Fibroblast of skin of right quadriceps (primary cell): ENCODE measurements around the gene TGOLN2.
"Not testable (repeated sequence)": the region's sequence is repeated elsewhere in the genome, so short reads cannot be mapped to it uniquely, and the experiment has no call there.

Source experiments
- DNase-seq: peaks from one replicate; pipeline ENCODE4 v3.0.0-alpha.2; 2013

TGOLN2 gene

DNA sequence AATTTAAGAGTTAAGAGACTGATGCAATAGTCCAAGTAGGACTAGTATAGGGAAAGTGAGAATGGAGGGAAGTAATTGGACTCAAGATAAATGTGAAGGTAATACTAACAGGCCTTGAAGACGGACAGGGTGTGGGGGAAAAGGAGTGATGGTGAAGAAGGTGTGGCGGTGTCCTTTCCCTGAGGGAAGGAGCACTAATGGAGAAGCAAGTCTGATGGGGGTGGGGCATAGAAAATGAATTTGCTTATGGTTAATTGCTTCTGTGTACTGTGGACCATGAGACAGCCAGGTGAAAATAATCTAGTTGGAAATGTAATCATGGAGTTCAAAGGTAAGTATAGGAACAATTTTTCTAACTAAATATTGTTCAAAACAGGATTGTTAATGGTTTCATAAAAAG lies 7.1 kb upstream of the TGOLN2 start:
- DNase-seq, result no peak

DNA sequence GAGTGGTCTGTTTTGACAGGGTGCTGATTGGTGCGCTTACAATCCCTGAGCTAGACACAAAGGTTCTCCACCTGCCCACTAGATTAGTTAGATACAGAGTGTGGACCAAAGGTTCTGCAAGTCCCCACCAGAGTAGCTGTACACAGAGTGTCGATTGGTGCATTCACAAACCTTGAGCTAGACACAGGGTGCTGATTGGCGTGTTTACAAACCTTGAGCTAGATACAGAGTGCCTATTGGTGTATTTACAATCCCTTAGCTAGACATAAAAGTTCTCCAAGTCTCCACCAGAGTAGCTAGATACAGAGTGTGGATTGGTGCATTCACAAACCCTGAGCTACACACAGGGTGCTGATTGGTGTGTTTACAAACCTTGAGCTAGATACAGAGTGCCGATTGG lies 6.1 kb upstream of the TGOLN2 start:
- DNase-seq, result not testable (repeated sequence)

DNA sequence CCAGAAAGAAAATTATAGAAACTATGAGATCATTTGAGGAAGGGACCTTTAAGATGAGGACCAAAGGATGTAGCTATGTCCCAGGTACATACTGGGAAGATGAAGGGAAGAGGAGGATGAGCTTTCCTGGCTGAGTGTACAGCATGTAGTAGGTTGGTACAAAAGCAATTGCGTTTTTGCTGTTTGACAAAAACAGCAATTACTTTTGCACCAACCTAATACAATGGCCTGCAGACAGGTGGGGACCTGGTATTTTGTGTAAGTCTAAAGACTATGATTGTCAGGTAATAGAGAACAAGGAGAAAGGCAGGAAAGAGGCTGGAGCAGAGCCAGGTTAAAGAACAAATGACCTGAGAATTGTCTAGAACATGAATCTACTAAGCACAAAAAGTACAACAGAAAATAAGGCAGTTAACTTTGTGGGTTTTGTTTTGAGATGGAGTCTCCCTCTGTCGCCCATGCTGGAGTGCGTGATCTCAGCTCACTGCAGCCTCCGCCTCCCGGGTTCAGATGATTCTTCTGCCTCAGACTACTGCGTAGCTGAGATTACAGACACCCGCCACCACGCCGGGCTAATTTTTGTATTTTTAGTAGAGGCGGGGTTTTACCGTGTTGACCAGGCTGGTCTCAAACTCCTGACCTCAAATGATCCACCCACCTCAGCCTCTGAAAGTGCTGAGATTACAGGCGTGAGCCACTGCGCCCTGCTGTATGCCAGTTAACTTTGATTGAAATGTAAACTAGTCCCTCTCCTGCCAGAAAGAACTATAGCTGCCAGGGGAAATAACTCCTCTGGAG lies 3.2 kb upstream of the TGOLN2 start:
- DNase-seq, result no peak

DNA sequence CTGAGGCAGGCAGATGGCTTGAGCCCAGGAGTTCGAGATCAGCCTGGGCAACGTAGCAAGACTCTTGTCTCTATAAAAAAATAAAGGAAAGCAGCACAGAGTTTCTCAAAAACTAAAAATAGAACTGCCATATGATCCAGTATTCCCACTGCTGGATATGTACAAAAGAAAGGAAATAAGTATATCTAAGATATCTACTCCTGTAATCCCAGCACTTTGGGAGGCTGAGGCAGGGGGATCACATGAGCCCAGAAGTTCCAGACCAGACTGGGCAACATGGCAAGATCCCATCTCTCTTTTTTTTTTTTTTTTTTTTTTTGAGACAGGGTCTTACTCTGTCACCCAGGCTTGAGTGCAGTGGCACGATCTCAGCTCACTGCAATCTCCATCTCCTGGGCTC lies 1.9 kb upstream of the TGOLN2 start:
- DNase-seq, result not testable (repeated sequence)

DNA sequence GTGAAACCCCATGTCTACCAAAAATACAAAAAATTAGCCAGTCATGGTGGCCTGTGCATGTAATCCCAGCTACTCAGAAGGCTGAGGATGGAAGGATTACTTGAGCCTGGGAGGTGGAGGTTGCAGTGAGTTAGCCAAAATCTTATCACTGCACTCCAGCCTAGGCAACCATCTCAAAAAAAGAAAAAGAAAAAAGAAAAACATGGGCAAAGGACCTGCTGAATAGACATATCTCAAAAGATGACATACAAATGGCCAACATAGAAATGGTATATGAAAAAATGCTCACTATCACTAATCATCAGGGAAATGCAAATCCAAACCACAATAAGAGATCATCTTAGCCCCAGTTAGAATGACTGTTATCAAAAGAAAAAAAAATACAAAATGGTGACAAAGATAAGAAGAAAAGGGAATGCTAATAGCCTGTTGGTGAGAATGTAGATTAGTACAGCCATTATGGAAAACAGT lies 1.4 kb upstream of the TGOLN2 start:
- DNase-seq, result no peak

DNA sequence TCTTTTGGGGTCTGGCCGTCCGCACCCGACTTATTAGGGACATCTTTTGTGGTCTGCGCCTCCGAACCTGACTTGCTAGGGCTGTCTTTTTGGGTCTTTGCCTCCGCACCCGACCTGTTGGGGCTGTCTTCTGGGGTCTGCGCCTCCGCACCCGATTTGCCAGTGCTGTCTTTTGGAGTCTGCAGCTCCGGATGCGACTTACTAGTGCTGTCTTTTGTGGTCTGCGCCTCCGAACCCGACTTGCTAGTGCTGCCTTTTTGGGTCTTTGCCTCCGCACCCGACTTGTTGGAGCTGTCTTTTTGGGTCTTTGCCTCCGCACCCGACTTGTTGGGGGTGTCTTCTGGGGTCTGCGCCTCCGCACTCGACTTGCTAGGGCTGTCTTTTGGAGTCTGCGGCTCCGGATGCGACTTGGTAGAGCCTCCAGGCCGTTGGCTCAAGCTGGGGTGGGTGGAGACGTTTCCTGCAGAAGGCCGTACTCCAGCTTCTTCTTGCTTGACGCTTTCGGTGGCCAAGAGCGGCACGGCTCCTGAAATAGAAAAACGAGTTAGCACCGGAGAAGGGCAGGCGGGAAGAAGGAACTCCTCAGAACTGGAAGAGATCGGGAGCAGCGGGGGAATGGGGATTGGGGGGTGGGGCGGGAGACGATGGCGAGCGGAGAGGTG lies 498 bp downstream of the TGOLN2 start:
- peak; percentile 23 for DNase-seq

DNA sequence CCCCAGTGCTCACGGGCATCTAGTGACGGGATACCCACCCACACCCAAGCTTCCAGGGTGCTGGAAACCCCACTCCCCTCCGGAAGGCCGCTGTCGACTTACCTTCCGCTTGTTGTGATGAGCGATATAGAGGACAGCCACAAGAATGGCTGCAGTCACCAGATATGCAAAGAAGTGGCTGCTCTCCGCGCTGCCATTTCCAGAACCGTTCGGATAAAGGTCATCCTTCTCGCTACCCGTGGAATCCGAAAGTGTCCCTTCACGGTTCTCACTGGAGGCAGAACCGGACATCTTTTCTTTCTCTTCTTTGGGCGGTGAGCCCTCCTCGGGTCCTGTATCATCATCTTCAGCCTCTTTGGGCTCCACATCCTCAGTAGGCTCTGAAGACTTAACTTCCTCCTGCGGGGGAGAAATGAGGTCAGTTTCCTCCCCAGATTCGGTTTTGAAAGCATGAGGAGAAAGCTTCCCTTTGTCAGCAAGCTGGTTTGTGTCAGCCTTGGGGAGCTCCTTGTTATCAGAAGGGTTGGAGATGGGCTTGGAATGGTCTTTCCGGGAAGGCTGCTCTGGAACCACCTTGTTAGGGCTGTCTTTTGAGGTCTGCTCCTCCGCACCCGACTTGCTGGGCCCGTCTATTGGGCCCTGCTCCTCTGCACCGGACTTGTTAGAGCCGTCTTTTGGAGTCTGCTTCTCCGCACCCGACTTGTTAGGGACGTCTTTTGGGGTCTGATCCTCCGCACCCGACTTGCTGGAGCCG lies 1.2 kb downstream of the TGOLN2 start:
- DNase-seq, result peak; percentile 12

DNA sequence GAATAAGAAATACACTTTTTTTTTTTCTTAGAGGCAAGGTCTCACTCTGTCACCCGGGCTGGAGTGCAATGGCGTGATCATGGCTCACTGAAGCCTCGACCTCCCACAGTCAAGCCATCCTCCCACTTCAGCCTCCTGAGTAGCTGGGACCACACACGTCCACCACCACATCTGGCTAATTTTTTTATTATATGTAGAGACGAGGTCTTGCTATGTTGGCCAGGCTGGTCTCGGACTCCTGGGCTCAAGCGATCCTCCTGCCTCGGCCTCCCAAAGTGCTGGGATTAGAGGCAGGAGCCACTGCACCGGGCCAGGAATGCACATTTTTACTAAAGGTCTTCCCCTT lies 2.4 kb downstream of the TGOLN2 start:
- DNase-seq, result no peak

DNA sequence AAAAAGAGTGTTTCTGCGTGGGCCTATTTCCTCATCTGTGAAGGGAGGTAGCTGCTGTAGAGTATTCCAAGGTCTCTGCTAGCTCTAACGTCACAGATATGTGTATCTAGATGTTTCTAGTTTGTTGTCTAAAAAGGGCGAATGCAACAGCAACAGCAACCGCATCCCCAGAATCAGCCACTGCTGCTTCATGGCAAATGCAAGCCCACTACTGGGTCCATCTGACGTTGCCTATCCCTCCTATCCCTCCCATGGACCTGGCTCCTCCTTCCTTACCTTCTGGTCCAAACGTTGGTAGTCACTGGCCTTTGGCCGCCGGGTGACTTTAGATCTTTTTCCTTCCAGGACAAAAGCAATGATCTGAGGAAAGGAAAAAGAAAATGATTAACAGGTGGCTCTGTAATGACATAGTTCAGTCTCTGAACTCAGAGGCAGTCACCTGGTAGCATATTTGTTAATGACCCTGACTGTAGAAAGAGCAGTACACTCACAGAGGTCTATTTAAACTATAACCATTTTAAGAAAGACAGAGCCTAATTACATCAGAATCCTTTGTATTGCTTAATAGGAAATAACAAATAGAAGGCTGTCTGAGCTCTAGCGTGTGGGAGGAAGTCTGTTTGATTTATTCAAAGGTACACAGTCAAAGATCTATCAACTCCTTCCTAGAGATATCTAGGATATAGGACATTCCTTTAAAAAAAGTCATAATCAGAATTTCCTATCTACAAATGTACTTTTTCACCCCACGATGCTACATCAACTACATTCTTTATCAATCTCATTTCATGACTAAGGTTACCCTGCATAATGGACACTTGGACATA lies 2.9 kb downstream of the TGOLN2 start:
- peak; percentile 9 for DNase-seq

DNA sequence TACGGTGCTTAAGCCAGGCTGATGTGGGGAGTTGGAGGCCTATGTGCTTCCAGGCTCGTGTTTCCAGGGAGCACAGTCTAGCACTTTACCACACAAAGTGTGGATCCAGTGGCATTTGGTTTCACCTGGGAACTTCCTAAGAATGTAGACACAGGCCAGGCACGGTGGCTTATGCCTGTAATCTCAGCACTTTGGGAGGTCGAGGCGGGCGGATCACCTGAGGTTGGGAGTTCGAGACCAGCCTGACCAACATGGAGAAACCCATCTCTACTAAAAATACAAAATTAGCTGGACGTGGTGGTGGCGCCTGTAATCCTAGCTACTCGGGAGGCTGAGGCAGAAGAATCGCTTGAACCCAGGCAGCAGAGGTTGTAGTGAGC lies 3.8 kb downstream of the TGOLN2 start:
- DNase-seq, result not testable (repeated sequence)

DNA sequence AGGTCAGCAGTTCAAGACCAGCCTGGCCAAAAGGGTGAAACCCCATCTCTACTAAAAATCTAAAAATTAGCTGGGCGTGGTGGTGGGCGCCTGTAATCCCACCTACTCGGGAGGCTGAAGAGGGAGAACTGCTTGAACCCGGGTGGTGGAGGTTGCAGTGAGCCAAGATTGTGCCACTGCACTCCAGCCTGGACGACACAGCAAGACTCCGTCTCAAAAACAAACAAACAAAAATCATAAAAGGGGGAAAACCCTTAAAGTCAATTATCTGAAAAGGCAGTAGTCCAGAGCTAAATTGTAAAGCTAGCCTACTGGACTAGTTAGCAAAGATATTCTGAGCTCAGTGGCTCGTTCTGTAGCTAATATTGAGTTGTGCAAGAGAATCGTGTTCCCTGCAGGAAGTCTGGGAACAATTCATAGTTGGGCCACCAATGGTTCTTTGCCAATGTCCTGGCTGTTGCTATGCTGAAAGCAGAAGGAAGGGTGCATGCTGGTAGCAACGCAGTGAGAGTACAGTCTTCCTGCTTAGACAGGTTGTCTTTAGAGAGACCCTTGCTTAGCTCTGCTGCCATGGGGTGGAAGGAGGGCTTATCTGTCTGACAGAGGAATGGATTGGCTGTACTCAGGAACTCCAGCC lies 4.3 kb downstream of the TGOLN2 start:
- DNase-seq, result no peak

DNA sequence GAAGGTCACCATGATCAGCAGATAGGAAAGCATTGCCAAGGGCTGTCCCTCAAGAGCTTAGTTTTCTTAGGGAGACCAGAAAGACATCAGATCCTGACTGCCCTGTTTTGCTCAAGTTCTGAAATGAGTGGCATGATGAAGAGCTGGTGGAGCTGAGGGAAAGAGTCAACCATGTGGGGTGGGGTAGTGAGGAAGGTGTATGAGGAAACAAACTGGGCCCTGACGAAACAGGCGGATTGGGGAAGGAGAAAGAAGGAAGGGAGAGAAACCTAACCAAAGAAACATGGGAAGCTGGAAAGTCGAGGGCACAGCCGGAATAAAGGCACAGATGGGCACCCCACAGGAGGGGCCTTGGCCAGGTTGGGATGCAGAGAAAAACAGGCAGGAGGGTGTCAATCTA lies 8.0 kb downstream of the TGOLN2 start:
- no peak for DNase-seq

DNA sequence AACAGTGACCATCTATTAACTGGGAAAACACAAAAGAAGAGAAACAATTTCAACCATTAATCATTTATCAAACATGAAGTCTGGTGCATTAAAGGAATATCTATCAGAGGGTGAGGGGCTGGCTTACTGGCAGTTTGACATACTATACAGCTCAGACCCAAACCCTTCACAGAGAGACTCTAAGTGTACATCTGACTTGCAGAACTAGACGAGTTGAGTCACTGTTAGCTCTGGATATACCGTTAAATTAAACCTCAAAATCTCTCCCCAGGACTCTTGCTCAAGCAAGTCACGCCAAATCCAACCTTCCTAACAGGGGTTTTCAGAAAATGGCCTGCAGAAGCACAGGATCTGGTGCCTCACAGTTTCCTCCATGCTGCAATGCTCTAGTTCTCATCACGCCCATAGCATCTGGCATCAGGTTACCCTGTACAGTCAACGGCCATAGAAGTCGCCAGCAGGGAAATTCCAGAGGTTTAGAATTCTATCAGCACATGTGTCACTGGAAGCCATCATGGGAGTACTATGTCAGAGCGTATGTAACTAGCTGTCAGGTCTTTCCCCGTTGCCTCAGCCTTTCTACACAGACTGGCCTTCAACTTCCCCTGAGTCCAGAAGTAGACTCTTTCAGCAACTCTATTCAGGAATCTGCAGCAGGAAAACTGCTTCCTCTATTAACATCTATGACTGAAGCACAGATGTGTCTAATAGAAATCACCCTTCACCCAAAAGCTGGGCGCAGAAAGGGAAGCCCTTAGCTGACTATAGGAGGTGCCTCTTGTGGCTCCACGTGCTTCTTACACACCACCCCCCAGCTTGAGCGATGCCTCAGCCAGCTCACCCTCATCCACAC lies 9.3 kb downstream of the TGOLN2 start:
- DNase-seq, result peak; percentile 86

DNA sequence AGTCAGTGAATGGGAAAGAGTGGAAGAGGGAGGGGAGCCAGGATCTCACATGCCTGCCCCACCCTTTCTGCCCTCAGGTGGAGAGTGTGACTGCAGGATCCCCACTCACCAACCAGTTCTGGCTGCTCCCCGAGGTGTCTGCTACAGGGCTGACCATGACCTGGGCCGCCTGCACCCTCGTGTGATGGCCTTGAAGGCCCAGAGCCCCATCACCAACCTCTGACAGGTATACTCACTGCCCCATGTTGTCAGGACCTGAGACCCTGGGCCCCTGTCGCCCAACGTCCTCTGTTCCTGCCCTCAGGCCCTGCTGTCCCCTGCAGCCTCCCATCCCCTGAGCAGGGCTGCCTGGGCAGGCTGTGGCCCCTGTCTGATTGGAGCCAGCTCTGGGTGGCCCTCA lies 11.9 kb downstream of the TGOLN2 start:
- not testable (repeated sequence) for DNase-seq

DNA sequence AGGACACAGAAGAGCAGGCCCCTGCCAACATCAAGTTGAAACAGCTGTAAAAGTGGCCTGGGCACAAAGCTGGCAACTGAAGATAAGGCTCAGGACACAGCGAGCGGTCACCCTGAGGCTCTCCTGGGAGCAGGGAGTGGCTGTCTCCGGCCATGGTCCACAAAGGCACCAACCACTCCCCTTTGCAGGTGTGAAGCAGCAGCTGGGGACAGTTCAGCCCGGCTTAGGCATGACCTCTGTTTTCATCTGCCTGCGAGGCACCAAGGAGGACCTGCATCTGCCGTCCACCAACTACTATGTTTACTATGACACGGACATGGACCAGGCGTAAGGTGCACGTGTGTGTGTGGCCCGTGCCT lies 12.9 kb downstream of the TGOLN2 start:
- no peak for DNase-seq

DNA sequence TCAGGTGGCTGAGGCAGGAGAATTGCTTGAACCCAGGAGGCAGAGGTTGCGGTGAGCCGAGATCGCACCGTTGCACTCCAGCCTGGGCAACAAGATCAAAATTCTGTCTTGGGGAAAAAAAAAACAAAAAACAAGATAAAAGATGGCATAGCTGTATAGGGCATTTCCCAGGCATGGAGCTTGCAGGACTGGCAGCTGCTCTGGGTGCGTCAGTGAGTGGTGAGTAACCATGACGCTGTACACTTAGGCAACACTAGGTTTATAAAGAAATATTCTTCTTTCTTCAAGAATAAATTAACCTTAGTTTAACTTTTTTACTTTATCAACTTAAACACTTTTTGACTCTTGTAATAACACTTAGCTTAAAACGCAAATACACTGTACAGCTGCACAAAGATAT lies 15.4 kb downstream of the TGOLN2 start:
- peak; percentile 28 for DNase-seq

DNA sequence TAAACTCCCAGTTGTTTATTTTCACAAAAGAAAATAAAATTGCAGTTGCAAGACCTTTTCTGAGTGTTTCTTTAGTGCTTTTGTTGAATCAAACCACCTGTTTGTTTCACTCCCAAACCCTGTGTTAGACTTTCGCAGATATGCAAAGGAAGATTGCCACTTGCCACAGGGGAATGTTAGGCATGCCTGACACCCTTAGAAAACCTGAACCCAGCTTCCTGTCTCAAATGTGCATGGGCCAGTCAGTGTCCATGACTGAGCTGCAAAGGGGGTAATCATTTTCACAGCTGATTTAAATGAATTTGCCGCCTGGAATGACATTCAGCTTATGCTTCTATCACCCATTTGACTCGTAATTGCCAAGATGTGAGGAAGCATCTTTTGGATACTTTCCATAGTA lies 17.5 kb downstream of the TGOLN2 start:
- no peak for DNase-seq

DNA sequence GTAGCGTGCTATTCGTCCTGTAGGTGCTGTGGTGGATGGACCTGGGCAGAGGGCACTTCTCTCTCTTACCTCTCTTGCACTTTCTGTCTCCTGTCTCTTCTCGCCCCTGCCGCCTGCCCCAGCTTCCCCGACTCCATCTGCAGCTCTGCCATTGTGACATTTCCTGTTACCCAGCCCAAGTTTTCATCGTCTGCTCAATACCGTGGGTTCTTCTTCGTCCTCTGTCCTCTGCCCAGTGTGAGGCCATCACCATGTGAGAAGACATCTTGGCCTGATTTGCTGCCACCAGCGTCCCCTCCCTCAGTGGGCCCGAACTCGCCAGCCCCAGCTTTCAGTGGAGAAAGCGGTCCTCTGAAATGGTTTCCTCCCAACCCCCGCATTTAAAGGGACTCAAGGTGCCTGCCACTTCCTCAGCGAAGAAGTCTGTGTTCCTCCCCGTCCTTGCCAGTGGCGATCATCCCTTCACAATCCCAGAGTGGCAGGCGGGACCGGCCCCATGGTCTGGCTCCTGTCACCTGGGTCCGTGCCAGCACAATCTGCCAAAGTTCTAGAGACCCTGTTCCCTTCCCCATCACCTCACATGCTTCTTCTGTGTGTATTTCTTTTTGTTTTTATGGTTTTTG lies 18.0 kb downstream of the TGOLN2 start:
- no peak for DNase-seq

DNA sequence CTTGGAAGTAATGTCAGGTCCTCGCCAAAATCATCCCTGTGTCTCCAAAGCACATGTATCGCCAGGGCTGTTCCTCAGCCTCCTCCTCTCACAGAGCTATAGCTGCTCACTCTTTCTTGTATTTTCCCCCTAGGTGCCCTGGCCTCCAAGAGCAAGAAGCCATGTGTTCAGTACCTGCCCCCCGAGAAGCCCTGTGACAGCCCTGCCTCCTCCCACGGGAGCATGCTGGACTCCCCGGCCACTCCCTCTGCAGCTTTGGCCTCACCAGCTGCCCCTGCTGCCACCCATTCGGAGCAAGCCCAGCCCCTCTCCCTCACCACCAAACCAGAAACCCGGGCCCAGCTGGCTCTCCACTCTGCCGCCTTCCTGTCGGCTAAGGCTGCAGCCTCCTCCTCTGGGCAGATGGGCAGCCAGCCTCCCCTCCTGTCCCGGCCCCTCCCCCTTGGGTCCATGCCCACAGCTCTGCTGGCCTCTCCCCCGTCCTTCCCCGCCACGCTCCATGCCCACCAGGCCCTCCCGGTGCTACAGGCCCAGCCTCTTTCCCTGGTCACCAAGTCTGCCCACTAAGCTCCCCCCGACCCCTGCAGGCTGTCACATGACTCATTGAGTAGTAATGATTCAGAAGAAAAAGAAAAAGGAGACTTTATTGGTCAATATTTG lies 18.8 kb downstream of the TGOLN2 start:
- no peak for DNase-seq

DNA sequence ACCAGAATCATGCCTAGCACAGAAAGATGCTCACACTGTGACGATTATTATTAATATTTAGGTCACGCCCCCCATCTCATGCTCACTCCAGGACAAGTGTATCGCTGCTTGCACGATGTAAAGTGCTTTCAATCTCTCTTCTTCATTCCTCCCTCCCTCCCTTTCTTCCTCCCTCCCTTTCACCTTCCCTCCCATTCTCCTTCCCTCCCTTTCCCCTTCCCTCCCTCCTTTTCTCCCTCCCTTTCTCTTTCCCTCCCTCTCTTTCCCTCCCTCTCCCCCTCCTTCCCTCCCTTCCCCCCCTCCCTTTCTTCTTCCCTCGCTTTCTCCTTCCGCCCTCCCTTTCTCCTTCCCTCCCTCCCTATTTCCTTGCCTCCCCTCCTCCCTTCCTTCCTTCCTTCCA lies 19.6 kb downstream of the TGOLN2 start:
- DNase-seq, result no peak

DNA sequence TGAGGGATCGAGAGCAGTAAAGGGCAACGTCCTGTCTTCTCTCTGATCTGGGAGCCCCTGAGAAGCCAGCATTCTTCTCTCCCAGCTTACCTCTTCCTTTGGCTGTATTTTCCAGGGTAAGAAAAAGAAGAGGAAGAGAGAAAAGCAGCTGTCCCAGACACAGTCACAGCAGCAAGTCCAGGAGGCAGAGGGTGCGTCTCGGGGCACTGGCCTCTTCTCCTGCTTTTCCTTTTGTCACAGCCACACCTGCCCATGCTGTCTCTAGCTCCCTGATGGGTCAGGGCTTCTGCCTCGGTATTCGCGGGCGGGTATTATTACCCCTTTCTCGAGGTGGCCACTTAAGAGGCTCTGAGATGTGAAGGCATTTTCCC lies 20.3 kb downstream of the TGOLN2 start:
- no peak for DNase-seq
